B cell (primary cell): Measurements from ENCODE around the gene GRID1.

Source experiments
- CTCF ChIP-seq: fragments of 200-600 bp; IDR thresholded peaks from one replicate; pipeline ENCODE4 v1.8.0; 2022; ENCODE audit warnings: antibody characterized with exemption, mild to moderate bottlenecking
- EZH2 ChIP-seq: IDR thresholded peaks from 2 replicates; pipeline ENCODE4 v1.6.1; 2012; ENCODE audit warnings: borderline replicate concordance, low read depth, mild to moderate bottlenecking, moderate library complexity, low read length; ENCODE audit not compliant: insufficient read depth, poor library complexity, severe bottlenecking

DNA sequence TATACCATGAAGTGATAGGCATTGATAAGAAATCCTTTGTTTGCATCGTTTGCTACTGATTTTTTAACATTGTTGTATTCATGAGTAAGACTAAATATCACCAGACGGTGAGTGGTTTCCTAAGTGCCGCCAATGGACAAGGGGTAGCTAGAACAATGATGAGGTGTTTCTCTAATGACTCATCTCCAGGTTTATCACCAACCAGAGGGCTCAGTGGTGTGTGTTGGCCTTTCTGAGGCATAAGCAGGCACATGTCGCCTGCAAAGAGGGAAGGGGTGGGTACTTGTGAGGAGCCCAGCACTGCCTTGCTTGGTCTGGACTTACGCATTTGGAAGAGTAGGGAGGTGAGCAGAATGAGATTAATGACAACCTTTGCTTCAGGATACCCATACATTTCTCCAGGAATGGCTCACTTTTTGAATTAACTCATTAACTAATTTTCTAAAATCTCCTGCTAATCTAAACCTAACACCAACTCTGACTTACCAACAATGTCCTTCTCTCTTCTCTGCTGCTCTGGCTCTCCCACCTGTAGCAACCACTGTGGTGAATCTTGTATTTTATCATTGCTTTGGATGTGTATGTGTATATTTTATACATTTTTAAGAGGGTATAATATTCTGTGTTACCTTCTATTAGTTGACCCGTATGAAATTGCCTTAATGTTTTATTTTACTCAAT, 722.6 kb downstream of the GRID1 start:
- TF ChIP-seq CTCF (no peak), EZH2 (no peak)
